CD4-positive, alpha-beta T cell (primary cell): ENCODE results near the gene PTPRN2. TPM values are rescaled to one million over a fixed set of nuclear protein-coding genes. Genes with fewer than 3 reads are reported as not detected.

ENCODE experiments used
- ATAC-seq: fragments of 200-7000 bp; cut with Tn5 transposase; one replicate; pipeline ENCODE4 v1.10.0; 2022; ENCODE audit warnings: mild to moderate bottlenecking; ENCODE audit not compliant: poor library complexity
- CTCF ChIA-PET: fragments of 350-600 bp; sonication (Branson Sonifier 250); formaldehyde crosslinking; loops from one replicate; lab custom pipeline; 2021; ENCODE audit warnings: antibody characterized with exemption, inconsistent platforms; lab: Charles Lee
- POLR2A ChIA-PET: fragments of 350-600 bp; sonication (Branson Sonifier 250); formaldehyde crosslinking; loops from one replicate; lab custom pipeline; 2021; ENCODE audit warnings: antibody characterized with exemption, inconsistent platforms; lab: Charles Lee
- DNase-seq, 14 experiments: peaks; one replicate each; pipeline ENCODE4 v3.0.0-alpha.2; 2013 to 2020; ENCODE audit warnings: mixed read lengths in 2 of 14
- H3K27ac ChIP-seq, 2 donors: one replicate each; pipeline versions ENCODE4 v1.5.1 to v1.7.0; 2013; ENCODE audit warnings: low read length in 2 of 2, low read depth in 1 of 2, mild to moderate bottlenecking in 1 of 2
- H3K27me3 ChIP-seq, 2 experiments: 1 replicate in 1 of 2; 2 replicates in 1 of 2; pipeline versions ENCODE4 v1.6.1 to v1.7.0; 2013; ENCODE audit warnings: low read length in 2 of 2, control low read depth in 1 of 2, mild to moderate bottlenecking in 1 of 2, moderate library complexity in 1 of 2; ENCODE audit not compliant: insufficient read depth in 2 of 2, control insufficient read depth in 1 of 2
- H3K36me3 ChIP-seq: one replicate; pipeline ENCODE4 v1.6.1; 2013; ENCODE audit warnings: low read length, control low read depth; ENCODE audit not compliant: insufficient read depth
- H3K4me1 ChIP-seq: one replicate; pipeline ENCODE4 v1.6.1; 2013; ENCODE audit warnings: low read length, control low read depth; ENCODE audit not compliant: insufficient read depth
- H3K4me3 ChIP-seq: one replicate; pipeline ENCODE4 v1.5.1; 2013; ENCODE audit warnings: mild to moderate bottlenecking, low read length, moderate library complexity
- H3K9me3 ChIP-seq, 2 experiments: 1 replicate in 1 of 2; 2 replicates in 1 of 2; pipeline versions ENCODE4 v1.6.1 to v1.7.0; 2013; ENCODE audit warnings: low read length in 2 of 2, mild to moderate bottlenecking in 2 of 2, control low read depth in 1 of 2, moderate library complexity in 1 of 2; ENCODE audit not compliant: control insufficient read depth in 1 of 2, insufficient read depth in 1 of 2
- H3K27ac Mint-ChIP-seq: one replicate; pipeline ENCODE4 v1.8.0; 2020; ENCODE audit warnings: mixed read lengths
- H3K27me3 Mint-ChIP-seq: one replicate; pipeline ENCODE4 v1.8.0; 2021; ENCODE audit warnings: mixed read lengths
- H3K36me3 Mint-ChIP-seq: one replicate; pipeline ENCODE4 v1.8.0; 2021; ENCODE audit warnings: low read depth, mixed read lengths
- H3K4me1 Mint-ChIP-seq: one replicate; pipeline ENCODE4 v1.8.0; 2021; ENCODE audit warnings: low read depth, mixed read lengths
- H3K4me3 Mint-ChIP-seq: one replicate; pipeline ENCODE4 v1.8.0; 2020; ENCODE audit warnings: mild to moderate bottlenecking, mixed read lengths
- H3K9me3 Mint-ChIP-seq: one replicate; pipeline ENCODE4 v1.8.0; 2020; ENCODE audit warnings: mixed read lengths
- CTCF ChIP-seq: fragments of 200-600 bp; IDR thresholded peaks from one replicate; pipeline ENCODE4 v1.8.0; 2022; ENCODE audit warnings: antibody characterized with exemption, mild to moderate bottlenecking
- intact Hi-C, 2 experiments: fragments of 100-400 bp; cut with DNase I in 1 of 2; cut with micrococcal nuclease in 1 of 2; formaldehyde crosslinking; loops; one replicate each; pipeline versions ENCODE4 v1.15.1 to v1.9.0; 2023 to 2025; cut with DNase I, micrococcal nuclease
- total RNA-seq, 174 experiments: library from RNA in 2 of 174; stranded (reverse) in 2 of 174; gene quantifications; one replicate each; pipeline ENCODE4 v1.2.3 and lab custom pipeline; 2021 to 2026

PTPRN2 gene
- total RNA-seq, 2 experiments from 2014 or later: 0.34 to 0.44 TPM

GRCh38 chr7:157643525-157643970 is 944.1 kb downstream of the PTPRN2 start:
- H3K4me1 Mint-ChIP-seq: no peaks in the 10 kb centered on the region
- peaks cover 4% of the 10 kb centered on the region for H3K27me3 Mint-ChIP-seq
- ATAC-seq (no peak), DNase-seq (peak in 1 of 14 experiments; percentile 4)
- no peak overlapping the region for H3K4me3 Mint-ChIP-seq
- no peaks in the 10 kb centered on the region for H3K36me3 ChIP-seq
- no peak overlapping the region for H3K27ac Mint-ChIP-seq
- H3K9me3 Mint-ChIP-seq: peaks cover 4% of the 10 kb centered on the region
- H3K36me3 Mint-ChIP-seq: no peaks in the 10 kb centered on the region
- no peak for TF ChIP-seq CTCF
- H3K27ac ChIP-seq: no peak overlapping the region
- H3K27me3 ChIP-seq: no peaks in the 10 kb centered on the region
- H3K4me3 ChIP-seq: no peak overlapping the region
- peaks cover 7 to 10% of the 10 kb centered on the region in 2 experiments for H3K9me3 ChIP-seq
- ChIA-PET POLR2A (no interaction called here), CTCF (no interaction called here)
- no peaks in the 10 kb centered on the region for H3K4me1 ChIP-seq
- intact Hi-C loops: loop anchor here in 1 of 2 experiments (5.0 kb wide), 1 partner anchor 64 kb away; no protein-coding TSS in a partner anchor

GRCh38 chr7:157641866-157642265 is 945.8 kb downstream of the PTPRN2 start:
- Histone ChIP-seq H3K27me3 (no peaks in the 10 kb centered on the region), H3K4me3 (no peak overlapping the region), H3K9me3 (peaks cover 7 to 10% of the 10 kb centered on the region in 2 experiments), H3K4me1 (no peaks in the 10 kb centered on the region), H3K36me3 (no peaks in the 10 kb centered on the region), H3K27ac (no peak overlapping the region)
- H3K36me3 Mint-ChIP-seq: no peaks in the 10 kb centered on the region
- POLR2A ChIA-PET: no interaction called here
- no peak for ATAC-seq
- CTCF ChIA-PET: no interaction called here
- peaks cover 4% of the 10 kb centered on the region for H3K9me3 Mint-ChIP-seq
- intact Hi-C loops: loop anchor here in 1 of 2 experiments (5.0 kb wide), 1 partner anchor 65 kb away; no protein-coding TSS in a partner anchor
- peaks cover 4% of the 10 kb centered on the region for H3K27me3 Mint-ChIP-seq
- peak in 1 of 14 experiments; percentile 3 for DNase-seq
- H3K4me3 Mint-ChIP-seq: no peak overlapping the region
- no peak overlapping the region for H3K27ac Mint-ChIP-seq
- TF ChIP-seq CTCF: no peak
- H3K4me1 Mint-ChIP-seq: no peaks in the 10 kb centered on the region

GRCh38 chr7:157640144-157640543 is 947.5 kb downstream of the PTPRN2 start:
- ATAC-seq (no peak), DNase-seq (no peak)
- Histone ChIP-seq H3K36me3 (no peaks in the 10 kb centered on the region), H3K4me3 (no peak overlapping the region), H3K27me3 (peaks cover 0 to 3% of the 10 kb centered on the region in 2 experiments), H3K9me3 (peaks cover 7 to 10% of the 10 kb centered on the region in 2 experiments), H3K4me1 (no peaks in the 10 kb centered on the region), H3K27ac (no peak overlapping the region)
- no peaks in the 10 kb centered on the region for H3K4me1 Mint-ChIP-seq
- H3K27ac Mint-ChIP-seq: no peak overlapping the region
- intact Hi-C loops: loop anchor here in 1 of 2 experiments (5.0 kb wide), 1 partner anchor 67 kb away; no protein-coding TSS in a partner anchor
- H3K36me3 Mint-ChIP-seq: no peaks in the 10 kb centered on the region
- peaks cover 4% of the 10 kb centered on the region for H3K9me3 Mint-ChIP-seq
- H3K4me3 Mint-ChIP-seq: no peak overlapping the region
- POLR2A ChIA-PET: no interaction called here
- TF ChIP-seq CTCF: no peak
- CTCF ChIA-PET: no interaction called here
- H3K27me3 Mint-ChIP-seq: peaks cover 14% of the 10 kb centered on the region
